HepG2 (cell line): ENCODE measurements around the gene UBL5. TPM values are rescaled to one million over a fixed set of nuclear protein-coding genes. Genes with fewer than 3 reads are reported as not detected.

ENCODE experiments used
- DNMT3B ChIP-seq: conservative IDR thresholded peaks from 2 replicates; pipeline ENCODE4 v1.6.1; 2016; ENCODE audit warnings: missing biosample characterization, control low read depth
- DR1 ChIP-seq: sonication (generic); formaldehyde crosslinking; IDR thresholded peaks from 2 replicates; pipeline ENCODE4 v1.8.0; 2021; ENCODE audit warnings: mild to moderate bottlenecking, missing genetic modification reagents, inconsistent platforms
- FOSL1 ChIP-seq: sonication (generic); formaldehyde crosslinking; IDR thresholded peaks from 2 replicates; pipeline ENCODE4 v1.9.0; 2021; ENCODE audit warnings: missing genetic modification reagents, borderline replicate concordance
- GATA4 ChIP-seq: sonication (generic); IDR thresholded peaks from 2 replicates; pipeline ENCODE4 v1.6.1; 2016; ENCODE audit warnings: antibody characterized with exemption, low read depth, borderline replicate concordance
- SIN3B ChIP-seq: fragments of 150-350 bp; IDR thresholded peaks from 2 replicates; pipeline ENCODE4 v1.6.1; 2014; ENCODE audit warnings: low read length
- ZBTB20 ChIP-seq: sonication (generic); formaldehyde crosslinking; IDR thresholded peaks from 2 replicates; pipeline ENCODE4 v1.8.1; 2023; ENCODE audit warnings: missing genetic modification reagents, low read depth, mild to moderate bottlenecking, borderline replicate concordance
- ZNF121 ChIP-seq: sonication (generic); formaldehyde crosslinking; IDR thresholded peaks from 2 replicates; pipeline ENCODE4 v1.5.0; 2020; ENCODE audit warnings: mild to moderate bottlenecking, missing genetic modification reagents
- ZNF33B ChIP-seq: sonication (generic); formaldehyde crosslinking; IDR thresholded peaks from 2 replicates; pipeline ENCODE4 v1.5.1; 2020; ENCODE audit warnings: mild to moderate bottlenecking, missing genetic modification reagents
- ZNF382 ChIP-seq: sonication (generic); formaldehyde crosslinking; IDR thresholded peaks from 2 replicates; pipeline ENCODE4 v1.5.0; 2020; ENCODE audit warnings: missing genetic modification reagents, mild to moderate bottlenecking, borderline replicate concordance
- ZZZ3 ChIP-seq: sonication (generic); formaldehyde crosslinking; IDR thresholded peaks from 2 replicates; pipeline ENCODE4 v1.4.0; 2020; ENCODE audit warnings: missing genetic modification reagents, mild to moderate bottlenecking, borderline replicate concordance
- polyA plus RNA-seq, 8 experiments: library from polyadenylated mRNA; depleted of rRNA in 3 of 8; stranded (reverse) in 7 of 8; unstranded in 1 of 8; fragments of >200 nt; fragmentation: Illumina TruSeq in 4 of 8; extraction: Trizol in 4 of 8; gene quantifications; 2 replicates each; pipeline versions ENCODE4 v1.2.1 to v1.2.3, GENCODE V29; 2011 to 2016; ENCODE audit warnings: low read depth in 4 of 8, missing spikeins in 1 of 8, mixed read lengths in 1 of 8; ENCODE audit not compliant: insufficient read depth in 1 of 8
- total RNA-seq, 5 experiments: library from RNA; depleted of rRNA; stranded (reverse); fragments of >200 nt; fragmentation: Illumina TruSeq; extraction: Trizol; gene quantifications; 2 replicates each; pipeline ENCODE4 v1.2.3, GENCODE V29; 2016; ENCODE audit warnings: low read depth in 1 of 5
- TF ChIP-seq, protein P1 (sequence below): conservative IDR thresholded peaks from 2 replicates; pipeline ENCODE4 v1.6.1; 2018; ENCODE audit warnings: missing genetic modification reagents
- TF ChIP-seq, protein P2 (sequence below): sonication (generic); formaldehyde crosslinking; IDR thresholded peaks from 2 replicates; pipeline ENCODE4 v1.4.0; 2020; ENCODE audit warnings: missing genetic modification reagents, borderline replicate concordance
- TF ChIP-seq, protein P3 (sequence below): sonication (generic); formaldehyde crosslinking; IDR thresholded peaks from 2 replicates; pipeline ENCODE4 v1.4.0; 2020; ENCODE audit warnings: missing genetic modification reagents, borderline replicate concordance
- TF ChIP-seq, protein P4 (sequence below): sonication (generic); formaldehyde crosslinking; IDR thresholded peaks from 2 replicates; pipeline ENCODE4 v1.8.1; 2023; ENCODE audit warnings: missing genetic modification reagents, inconsistent platforms, borderline replicate concordance
- TF ChIP-seq, protein P5 (sequence below): sonication (generic); formaldehyde crosslinking; IDR thresholded peaks from 2 replicates; pipeline ENCODE4 v1.8.0; 2022; ENCODE audit warnings: mild to moderate bottlenecking, missing genetic modification reagents; ENCODE audit not compliant: insufficient replicate concordance
- TF ChIP-seq, protein P6 (sequence below): sonication (generic); formaldehyde crosslinking; IDR thresholded peaks from 2 replicates; pipeline ENCODE4 v1.5.0; 2020; ENCODE audit warnings: missing genetic modification reagents, mild to moderate bottlenecking, borderline replicate concordance

UBL5 gene
- total and polyA plus RNA-seq, 2 of the 13 experiments (the other 11 are each of a cell fraction or from before 2014, with no cell fraction given): 373 to 487 TPM

DNA sequence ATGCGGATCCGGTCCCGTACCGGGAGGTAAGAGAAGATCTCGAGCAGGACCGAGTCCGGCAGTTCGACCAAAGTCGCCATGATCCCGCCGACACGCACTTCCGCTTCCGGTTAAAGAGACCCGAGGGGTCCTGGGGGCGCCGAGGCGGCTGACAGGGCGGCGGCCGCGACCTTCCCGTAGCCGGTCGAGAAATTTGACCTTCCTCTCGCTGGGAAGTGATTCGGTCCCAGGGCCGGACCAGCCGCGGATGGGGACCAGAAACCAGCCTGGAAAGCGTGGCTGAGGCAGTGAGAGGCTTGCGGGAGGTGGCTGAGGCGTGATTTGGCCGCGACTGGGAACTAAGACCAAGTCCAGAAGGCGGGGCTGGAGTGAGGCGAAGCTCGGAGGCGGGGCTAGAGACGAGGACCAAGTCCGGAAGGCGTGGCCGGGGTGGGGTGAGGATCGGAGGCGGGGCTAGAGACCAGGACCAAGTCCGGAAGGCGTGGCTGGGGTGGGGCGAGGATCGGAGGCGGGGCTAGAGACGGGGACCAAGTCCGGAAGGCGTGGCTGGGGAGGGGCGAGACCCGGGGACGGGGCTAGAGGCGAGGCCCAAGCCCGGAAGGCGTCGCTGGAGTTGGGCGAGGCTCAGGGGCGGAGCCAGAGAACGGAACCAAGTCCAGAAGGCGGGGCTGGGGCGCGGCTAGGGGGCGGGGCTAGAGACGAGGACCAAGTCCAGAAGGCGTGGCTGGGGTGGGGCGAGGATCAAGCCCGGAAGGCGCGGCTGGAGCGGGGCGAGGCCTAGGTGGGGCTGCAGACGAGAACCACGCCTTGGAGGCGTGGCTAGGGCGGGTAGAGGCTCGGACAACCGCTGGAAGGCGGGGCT, 8.8 kb upstream of the UBL5 start, which contains the start of gene FBXL12 (continued):
- TF ChIP-seq, protein P1, sequence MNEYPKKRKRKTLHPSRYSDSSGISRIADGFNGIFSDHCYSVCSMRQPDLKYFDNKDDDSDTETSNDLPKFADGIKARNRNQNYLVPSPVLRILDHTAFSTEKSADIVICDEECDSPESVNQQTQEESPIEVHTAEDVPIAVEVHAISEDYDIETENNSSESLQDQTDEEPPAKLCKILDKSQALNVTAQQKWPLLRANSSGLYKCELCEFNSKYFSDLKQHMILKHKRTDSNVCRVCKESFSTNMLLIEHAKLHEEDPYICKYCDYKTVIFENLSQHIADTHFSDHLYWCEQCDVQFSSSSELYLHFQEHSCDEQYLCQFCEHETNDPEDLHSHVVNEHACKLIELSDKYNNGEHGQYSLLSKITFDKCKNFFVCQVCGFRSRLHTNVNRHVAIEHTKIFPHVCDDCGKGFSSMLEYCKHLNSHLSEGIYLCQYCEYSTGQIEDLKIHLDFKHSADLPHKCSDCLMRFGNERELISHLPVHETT (CRISPR knock-in tag): 0 out of 2 replicates have a peak, but pooled peaks have one; percentile 26
- 0 out of 2 replicates have a peak, but pooled peaks have one; percentile 73 for TF ChIP-seq ZNF33B (CRISPR knock-in tag)
- TF ChIP-seq, protein P2, sequence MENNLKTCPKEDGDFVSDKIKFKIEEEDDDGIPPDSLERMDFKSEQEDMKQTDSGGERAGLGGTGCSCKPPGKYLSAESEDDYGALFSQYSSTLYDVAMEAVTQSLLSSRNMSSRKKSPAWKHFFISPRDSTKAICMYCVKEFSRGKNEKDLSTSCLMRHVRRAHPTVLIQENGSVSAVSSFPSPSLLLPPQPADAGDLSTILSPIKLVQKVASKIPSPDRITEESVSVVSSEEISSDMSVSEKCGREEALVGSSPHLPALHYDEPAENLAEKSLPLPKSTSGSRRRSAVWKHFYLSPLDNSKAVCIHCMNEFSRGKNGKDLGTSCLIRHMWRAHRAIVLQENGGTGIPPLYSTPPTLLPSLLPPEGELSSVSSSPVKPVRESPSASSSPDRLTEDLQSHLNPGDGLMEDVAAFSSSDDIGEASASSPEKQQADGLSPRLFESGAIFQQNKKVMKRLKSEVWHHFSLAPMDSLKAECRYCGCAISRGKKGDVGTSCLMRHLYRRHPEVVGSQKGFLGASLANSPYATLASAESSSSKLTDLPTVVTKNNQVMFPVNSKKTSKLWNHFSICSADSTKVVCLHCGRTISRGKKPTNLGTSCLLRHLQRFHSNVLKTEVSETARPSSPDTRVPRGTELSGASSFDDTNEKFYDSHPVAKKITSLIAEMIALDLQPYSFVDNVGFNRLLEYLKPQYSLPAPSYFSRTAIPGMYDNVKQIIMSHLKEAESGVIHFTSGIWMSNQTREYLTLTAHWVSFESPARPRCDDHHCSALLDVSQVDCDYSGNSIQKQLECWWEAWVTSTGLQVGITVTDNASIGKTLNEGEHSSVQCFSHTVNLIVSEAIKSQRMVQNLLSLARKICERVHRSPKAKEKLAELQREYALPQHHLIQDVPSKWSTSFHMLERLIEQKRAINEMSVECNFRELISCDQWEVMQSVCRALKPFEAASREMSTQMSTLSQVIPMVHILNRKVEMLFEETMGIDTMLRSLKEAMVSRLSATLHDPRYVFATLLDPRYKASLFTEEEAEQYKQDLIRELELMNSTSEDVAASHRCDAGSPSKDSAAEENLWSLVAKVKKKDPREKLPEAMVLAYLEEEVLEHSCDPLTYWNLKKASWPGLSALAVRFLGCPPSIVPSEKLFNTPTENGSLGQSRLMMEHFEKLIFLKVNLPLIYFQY (CRISPR knock-in tag): no peak
- TF ChIP-seq SIN3B: peak; percentile 96
- TF ChIP-seq FOSL1 (CRISPR knock-in tag): no peak
- TF ChIP-seq ZBTB20: no peak; the same call in 1 of the 2 replicates
- TF ChIP-seq, protein P3, sequence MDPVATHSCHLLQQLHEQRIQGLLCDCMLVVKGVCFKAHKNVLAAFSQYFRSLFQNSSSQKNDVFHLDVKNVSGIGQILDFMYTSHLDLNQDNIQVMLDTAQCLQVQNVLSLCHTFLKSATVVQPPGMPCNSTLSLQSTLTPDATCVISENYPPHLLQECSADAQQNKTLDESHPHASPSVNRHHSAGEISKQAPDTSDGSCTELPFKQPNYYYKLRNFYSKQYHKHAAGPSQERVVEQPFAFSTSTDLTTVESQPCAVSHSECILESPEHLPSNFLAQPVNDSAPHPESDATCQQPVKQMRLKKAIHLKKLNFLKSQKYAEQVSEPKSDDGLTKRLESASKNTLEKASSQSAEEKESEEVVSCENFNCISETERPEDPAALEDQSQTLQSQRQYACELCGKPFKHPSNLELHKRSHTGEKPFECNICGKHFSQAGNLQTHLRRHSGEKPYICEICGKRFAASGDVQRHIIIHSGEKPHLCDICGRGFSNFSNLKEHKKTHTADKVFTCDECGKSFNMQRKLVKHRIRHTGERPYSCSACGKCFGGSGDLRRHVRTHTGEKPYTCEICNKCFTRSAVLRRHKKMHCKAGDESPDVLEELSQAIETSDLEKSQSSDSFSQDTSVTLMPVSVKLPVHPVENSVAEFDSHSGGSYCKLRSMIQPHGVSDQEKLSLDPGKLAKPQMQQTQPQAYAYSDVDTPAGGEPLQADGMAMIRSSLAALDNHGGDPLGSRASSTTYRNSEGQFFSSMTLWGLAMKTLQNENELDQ (CRISPR knock-in tag): no peak
- TF ChIP-seq GATA4: peak; percentile 76; the same call in 1 of the 2 replicates
- TF ChIP-seq DR1: peak; percentile 93
- TF ChIP-seq ZZZ3 (CRISPR knock-in tag): no peak
- TF ChIP-seq, protein P4, sequence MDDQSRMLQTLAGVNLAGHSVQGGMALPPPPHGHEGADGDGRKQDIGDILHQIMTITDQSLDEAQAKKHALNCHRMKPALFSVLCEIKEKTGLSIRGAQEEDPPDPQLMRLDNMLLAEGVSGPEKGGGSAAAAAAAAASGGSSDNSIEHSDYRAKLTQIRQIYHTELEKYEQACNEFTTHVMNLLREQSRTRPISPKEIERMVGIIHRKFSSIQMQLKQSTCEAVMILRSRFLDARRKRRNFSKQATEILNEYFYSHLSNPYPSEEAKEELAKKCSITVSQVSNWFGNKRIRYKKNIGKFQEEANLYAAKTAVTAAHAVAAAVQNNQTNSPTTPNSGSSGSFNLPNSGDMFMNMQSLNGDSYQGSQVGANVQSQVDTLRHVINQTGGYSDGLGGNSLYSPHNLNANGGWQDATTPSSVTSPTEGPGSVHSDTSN (CRISPR knock-in tag): no peak
- no peak for TF ChIP-seq ZNF382 (CRISPR knock-in tag)
- TF ChIP-seq, protein P5, sequence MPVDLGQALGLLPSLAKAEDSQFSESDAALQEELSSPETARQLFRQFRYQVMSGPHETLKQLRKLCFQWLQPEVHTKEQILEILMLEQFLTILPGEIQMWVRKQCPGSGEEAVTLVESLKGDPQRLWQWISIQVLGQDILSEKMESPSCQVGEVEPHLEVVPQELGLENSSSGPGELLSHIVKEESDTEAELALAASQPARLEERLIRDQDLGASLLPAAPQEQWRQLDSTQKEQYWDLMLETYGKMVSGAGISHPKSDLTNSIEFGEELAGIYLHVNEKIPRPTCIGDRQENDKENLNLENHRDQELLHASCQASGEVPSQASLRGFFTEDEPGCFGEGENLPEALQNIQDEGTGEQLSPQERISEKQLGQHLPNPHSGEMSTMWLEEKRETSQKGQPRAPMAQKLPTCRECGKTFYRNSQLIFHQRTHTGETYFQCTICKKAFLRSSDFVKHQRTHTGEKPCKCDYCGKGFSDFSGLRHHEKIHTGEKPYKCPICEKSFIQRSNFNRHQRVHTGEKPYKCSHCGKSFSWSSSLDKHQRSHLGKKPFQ (CRISPR knock-in tag): no peak
- TF ChIP-seq, protein P6, sequence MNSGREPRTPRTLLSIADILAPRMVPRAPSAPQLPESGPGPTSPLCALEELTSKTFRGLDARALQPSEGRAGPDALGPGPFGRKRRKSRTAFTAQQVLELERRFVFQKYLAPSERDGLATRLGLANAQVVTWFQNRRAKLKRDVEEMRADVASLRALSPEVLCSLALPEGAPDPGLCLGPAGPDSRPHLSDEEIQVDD: 0 out of 2 replicates have a peak, but pooled peaks have one; percentile 76
- no peak for TF ChIP-seq DNMT3B (CRISPR knock-in tag)
- no peak for TF ChIP-seq ZNF121 (CRISPR knock-in tag)
